GM19324 (cell line): ENCODE measurements around the gene ZBTB12.
"Not testable (repeated sequence)": the region's sequence is repeated elsewhere in the genome, so short reads cannot be mapped to it uniquely, and the experiment has no call there.

Experiments used
- ATAC-seq: cut with Tn5 transposase; IDR thresholded peaks from one replicate; pipeline ENCODE4 v1.9.1; 2021; ENCODE audit warnings: mild to moderate bottlenecking, moderate library complexity; ENCODE audit not compliant: unreplicated experiment, low FRiP score

Gene ZBTB12

GRCh38 chr6:31901953-31902643, at the start of gene ZBTB12:
TSS of gene ZBTB12 (minus strand) at chr6:31902086. CDS start at chr6:31901305, 781 bp downstream.
- ATAC-seq: peak; percentile 65

GRCh38 chr6:31949926-31950548, 48.2 kb upstream of the ZBTB12 start:
- ATAC-seq: no peak

GRCh38 chr6:31948753-31949413, 47.0 kb upstream of the ZBTB12 start:
- no peak for ATAC-seq

GRCh38 chr6:31948306-31948705, 46.4 kb upstream of the ZBTB12 start:
- ATAC-seq: no peak

- no peak for ATAC-seq
Observed at GRCh38 chr6:31947864-31948263, 46.0 kb upstream of the ZBTB12 start.

GRCh38 chr6:31947070-31947675, 45.3 kb upstream of the ZBTB12 start:
- no peak for ATAC-seq

- no peak for ATAC-seq
Observed at GRCh38 chr6:31946370-31946885, 44.5 kb upstream of the ZBTB12 start.

- no peak for ATAC-seq
Observed at GRCh38 chr6:31945507-31946369, 43.9 kb upstream of the ZBTB12 start, which contains the start of gene CFB. TSS of gene CFB (plus strand) at chr6:31946095. CDS start at chr6:31946222, 127 bp downstream.

GRCh38 chr6:31945154-31945506, 43.2 kb upstream of the ZBTB12 start:
- no peak for ATAC-seq

- ATAC-seq: no peak
Observed at GRCh38 chr6:31943742-31944141, 41.9 kb upstream of the ZBTB12 start.

GRCh38 chr6:31940256-31940664, 38.4 kb upstream of the ZBTB12 start:
- ATAC-seq: no peak

- no peak for ATAC-seq
Observed at GRCh38 chr6:31935823-31936222, 33.9 kb upstream of the ZBTB12 start.

- no peak for ATAC-seq
Observed at GRCh38 chr6:31935021-31935420, 33.1 kb upstream of the ZBTB12 start.

GRCh38 chr6:31933537-31933936, 31.7 kb upstream of the ZBTB12 start:
- no peak for ATAC-seq

GRCh38 chr6:31932137-31932536, 30.3 kb upstream of the ZBTB12 start:
- ATAC-seq: not testable (repeated sequence)

- no peak for ATAC-seq
Observed at GRCh38 chr6:31930962-31931361, 29.1 kb upstream of the ZBTB12 start.

- no peak for ATAC-seq
Observed at GRCh38 chr6:31928672-31928939, 26.7 kb upstream of the ZBTB12 start.

- no peak for ATAC-seq
Observed at GRCh38 chr6:31927863-31928671, 26.2 kb upstream of the ZBTB12 start.

- no peak for ATAC-seq
Observed at GRCh38 chr6:31927242-31927862, 25.5 kb upstream of the ZBTB12 start, which contains the start of gene C2. TSS of gene C2 (plus strand) at chr6:31927717. CDS start at chr6:31927753, 36 bp downstream.
